ENCODE measurements around the gene ST8SIA2.
"Not testable (repeated sequence)": the region's sequence is repeated elsewhere in the genome, so short reads cannot be mapped to it uniquely, and the experiment has no call there.

- TF ChIP-seq, protein P1, sequence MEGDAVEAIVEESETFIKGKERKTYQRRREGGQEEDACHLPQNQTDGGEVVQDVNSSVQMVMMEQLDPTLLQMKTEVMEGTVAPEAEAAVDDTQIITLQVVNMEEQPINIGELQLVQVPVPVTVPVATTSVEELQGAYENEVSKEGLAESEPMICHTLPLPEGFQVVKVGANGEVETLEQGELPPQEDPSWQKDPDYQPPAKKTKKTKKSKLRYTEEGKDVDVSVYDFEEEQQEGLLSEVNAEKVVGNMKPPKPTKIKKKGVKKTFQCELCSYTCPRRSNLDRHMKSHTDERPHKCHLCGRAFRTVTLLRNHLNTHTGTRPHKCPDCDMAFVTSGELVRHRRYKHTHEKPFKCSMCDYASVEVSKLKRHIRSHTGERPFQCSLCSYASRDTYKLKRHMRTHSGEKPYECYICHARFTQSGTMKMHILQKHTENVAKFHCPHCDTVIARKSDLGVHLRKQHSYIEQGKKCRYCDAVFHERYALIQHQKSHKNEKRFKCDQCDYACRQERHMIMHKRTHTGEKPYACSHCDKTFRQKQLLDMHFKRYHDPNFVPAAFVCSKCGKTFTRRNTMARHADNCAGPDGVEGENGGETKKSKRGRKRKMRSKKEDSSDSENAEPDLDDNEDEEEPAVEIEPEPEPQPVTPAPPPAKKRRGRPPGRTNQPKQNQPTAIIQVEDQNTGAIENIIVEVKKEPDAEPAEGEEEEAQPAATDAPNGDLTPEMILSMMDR (IDR thresholded peaks at IDR 0.05) = not testable (repeated sequence)
- not testable (repeated sequence) for TF ChIP-seq POLR2A (IDR thresholded peaks at IDR 0.05)
Observed at GRCh38 chr15:92479730-92480129, 86.0 kb downstream of the ST8SIA2 start.
